HCT116 (cell line): Measurements from ENCODE around the gene PRMT2. TPM values are rescaled to one million over a fixed set of nuclear protein-coding genes. Genes with fewer than 3 reads are reported as not detected.
"Not testable (repeated sequence)": the region's sequence is repeated elsewhere in the genome, so short reads cannot be mapped to it uniquely, and the experiment has no call there.

ENCODE experiments used
- ATAC-seq: fragments of 200-7000 bp; cut with Tn5 transposase; 2 replicates; pipeline ENCODE4 v1.9.1; 2020; ENCODE audit warnings: mild to moderate bottlenecking, moderate library complexity
- BruUV-seq: library from RNA; stranded (reverse); fragments of 400-500 nt; replicated peaks from 2 replicates; lab custom pipeline; 2021; lab: Mats Ljungman, UMichigan
- CTCF ChIA-PET: fragments of 300-600 bp; sonication (Branson Sonifier 250); formaldehyde crosslinking; loops from one replicate; lab custom pipeline; 2021; ENCODE audit warnings: antibody characterized with exemption; lab: Charles Lee
- POLR2A ChIA-PET: fragments of 300-600, 350-600 bp; sonication (Branson Sonifier 250); formaldehyde crosslinking; loops from one replicate; lab custom pipeline; 2021; ENCODE audit warnings: antibody characterized with exemption; lab: Charles Lee
- RAD21 ChIA-PET, 2 experiments: fragments of 300-600 bp; sonication (Branson Sonifier 250); formaldehyde crosslinking; loops; one replicate each; lab custom pipeline; 2023; ENCODE audit warnings: low total read pairs in 2 of 2; ENCODE audit not compliant: uncharacterized antibody in 2 of 2, unreplicated experiment in 2 of 2, low non-redundant PET in 1 of 2; lab: Charles Lee
- DNase-seq: peaks from one replicate; pipeline ENCODE4 v3.0.0-alpha.2; 2010; ENCODE audit warnings: low read depth, low spot score
- H2AFZ ChIP-seq: fragments of 200-600 bp; shearing (Covaris generic), sonication (generic); 2 replicates; pipeline ENCODE4 v1.6.1; 2017; ENCODE audit warnings: low read depth, mixed run types, mixed read lengths, antibody characterized with exemption, low read length; ENCODE audit not compliant: poor library complexity, severe bottlenecking
- H3K27ac ChIP-seq: 2 replicates; pipeline ENCODE4 v1.5.1; 2012; ENCODE audit warnings: low read depth, low read length
- H3K27me3 ChIP-seq: fragments of 200-600 bp; sonication (generic); 2 replicates; pipeline ENCODE4 v1.6.1; 2016; ENCODE audit warnings: mixed run types, low read length, mixed read lengths; ENCODE audit not compliant: insufficient read depth
- H3K36me3 ChIP-seq, 2 experiments: fragments of 200-500 bp in 1 of 2; fragments of 200-600 bp in 1 of 2; sonication (Bioruptor generic) in 1 of 2; sonication (generic) in 1 of 2; 2 replicates each; pipeline versions ENCODE4 v1.5.1 to v1.6.1; 2014 to 2016; ENCODE audit warnings: low read length in 2 of 2, inconsistent platforms in 1 of 2, mixed read lengths in 1 of 2, mixed run types in 1 of 2; ENCODE audit not compliant: insufficient read depth in 2 of 2, control insufficient read depth in 1 of 2
- H3K4me1 ChIP-seq, 2 experiments: fragments of 200-600 bp in 1 of 2; sonication (generic) in 1 of 2; 2 replicates each; pipeline versions ENCODE4 v1.5.1 to v1.6.1; 2012 to 2017; ENCODE audit warnings: low read length in 2 of 2, inconsistent platforms in 1 of 2, mild to moderate bottlenecking in 1 of 2, mixed read lengths in 1 of 2, mixed run types in 1 of 2, moderate library complexity in 1 of 2; ENCODE audit not compliant: insufficient read depth in 2 of 2, control insufficient read depth in 1 of 2
- H3K4me2 ChIP-seq: fragments of 200-600 bp; sonication (generic); 2 replicates; pipeline ENCODE4 v1.6.1; 2017; ENCODE audit warnings: mixed run types, low read length, mixed read lengths
- H3K4me3 ChIP-seq, 2 experiments: fragments of 200-600 bp in 1 of 2; sonication (generic) in 1 of 2; replicated peaks in 1 of 2; 2 replicates each; pipeline ENCODE4 v1.5.1; 2011 to 2016; ENCODE audit warnings: low read length in 2 of 2, control low read depth in 1 of 2, low read depth in 1 of 2, mild to moderate bottlenecking in 1 of 2, mixed read lengths in 1 of 2, mixed run types in 1 of 2
- H3K79me2 ChIP-seq: fragments of 200-600 bp; sonication (generic); 2 replicates; pipeline ENCODE4 v1.6.1; 2017; ENCODE audit warnings: mild to moderate bottlenecking, mixed run types, low read length, moderate library complexity, mixed read lengths; ENCODE audit not compliant: insufficient read depth
- H3K9ac ChIP-seq: fragments of 200-600 bp; sonication (generic); 2 replicates; pipeline ENCODE4 v1.6.1; 2016; ENCODE audit warnings: low read length, mixed read lengths
- H3K9me2 ChIP-seq: fragments of 200-600 bp; sonication (generic), shearing (Covaris generic); 2 replicates; pipeline ENCODE4 v1.6.1; 2017; ENCODE audit warnings: mixed run types, mild to moderate bottlenecking, moderate library complexity; ENCODE audit not compliant: insufficient read depth
- H3K9me3 ChIP-seq, 2 experiments: fragments of 200-500 bp in 1 of 2; fragments of 200-600 bp in 1 of 2; sonication (Bioruptor generic) in 1 of 2; sonication (generic) in 1 of 2; 2 replicates each; pipeline ENCODE4 v1.6.1; 2014 to 2017; ENCODE audit warnings: low read length in 2 of 2, mixed read lengths in 2 of 2, inconsistent platforms in 1 of 2, low read depth in 1 of 2, mild to moderate bottlenecking in 1 of 2, mixed run types in 1 of 2, moderate library complexity in 1 of 2; ENCODE audit not compliant: control insufficient read depth in 1 of 2, insufficient read depth in 1 of 2
- H4K20me1 ChIP-seq: fragments of 200-600 bp; sonication (generic), shearing (Covaris generic); 2 replicates; pipeline ENCODE4 v1.6.1; 2017; ENCODE audit warnings: mixed run types, mild to moderate bottlenecking, moderate library complexity; ENCODE audit not compliant: insufficient read depth
- CBX3 ChIP-seq: IDR thresholded peaks from 2 replicates; pipeline ENCODE4 v1.6.1; 2012; ENCODE audit warnings: low read depth
- EGR1 ChIP-seq: IDR thresholded peaks from 2 replicates; pipeline ENCODE4 v1.6.1; 2012; ENCODE audit warnings: low read depth
- ELF1 ChIP-seq: IDR thresholded peaks from 2 replicates; pipeline ENCODE4 v1.6.1; 2012; ENCODE audit warnings: low read depth, borderline replicate concordance
- EZH2 ChIP-seq: fragments of 200-600 bp; sonication (generic); IDR thresholded peaks from 2 replicates; pipeline ENCODE4 v1.6.1; 2017; ENCODE audit warnings: antibody characterized with exemption, mixed run types
- EZH2phosphoT487 ChIP-seq: fragments of 200-600 bp; IDR thresholded peaks from 2 replicates; pipeline ENCODE4 v1.6.1; 2018; ENCODE audit warnings: antibody characterized with exemption, borderline replicate concordance
- MAX ChIP-seq: IDR thresholded peaks from 2 replicates; pipeline ENCODE4 v1.6.1; 2012
- REST ChIP-seq: IDR thresholded peaks from 2 replicates; pipeline ENCODE4 v1.6.1; 2012; ENCODE audit warnings: low read depth
- SRF ChIP-seq: IDR thresholded peaks from 2 replicates; pipeline ENCODE4 v1.6.1; 2012; ENCODE audit warnings: low read depth
- ZFX ChIP-seq: fragments of 450-650 bp; IDR thresholded peaks from 2 replicates; pipeline ENCODE4 v1.6.1; 2017
- intact Hi-C: fragments of 100-400 bp; cut with micrococcal nuclease; formaldehyde crosslinking; loops from 2 replicates; pipeline ENCODE4 v1.10.0; 2022
- total RNA-seq: library from RNA; stranded (reverse); gene quantifications from one replicate; pipeline ENCODE4 v1.2.1, GENCODE V29; 2021; ENCODE audit not compliant: unreplicated experiment
- TF ChIP-seq, protein P1 (sequence below): IDR thresholded peaks from 2 replicates; pipeline ENCODE4 v1.6.1; 2011; ENCODE audit warnings: mild to moderate bottlenecking, low read length, moderate library complexity; ENCODE audit not compliant: insufficient replicate concordance; ENCODE audit errors: extremely low read depth

PRMT2 gene
- total RNA-seq, 1 experiment from 2014 or later: 59.1 TPM

- no peak for TF ChIP-seq REST
Observed at GRCh38 chr21:46628868-46629267, 6.6 kb upstream of the PRMT2 start (continued).

- H3K9me2 ChIP-seq, H3K4me3 ChIP-seq, RAD21 ChIA-PET, ATAC-seq, H3K4me2 ChIP-seq, H3K36me3 ChIP-seq, H4K20me1 ChIP-seq, H2AFZ ChIP-seq, BruUV-seq, POLR2A ChIA-PET, DNase-seq, H3K27me3 ChIP-seq, H3K27ac ChIP-seq, H3K9me3 ChIP-seq, H3K79me2 ChIP-seq, intact Hi-C loops, H3K9ac ChIP-seq, CTCF ChIA-PET: not testable (repeated sequence)
- H3K4me1 ChIP-seq: peaks cover 7 to 15% of the 10 kb centered on the region in 2 experiments; a peak in 3 of 4 replicates
Observed at GRCh38 chr21:46630915-46631314, 4.6 kb upstream of the PRMT2 start.

DNA sequence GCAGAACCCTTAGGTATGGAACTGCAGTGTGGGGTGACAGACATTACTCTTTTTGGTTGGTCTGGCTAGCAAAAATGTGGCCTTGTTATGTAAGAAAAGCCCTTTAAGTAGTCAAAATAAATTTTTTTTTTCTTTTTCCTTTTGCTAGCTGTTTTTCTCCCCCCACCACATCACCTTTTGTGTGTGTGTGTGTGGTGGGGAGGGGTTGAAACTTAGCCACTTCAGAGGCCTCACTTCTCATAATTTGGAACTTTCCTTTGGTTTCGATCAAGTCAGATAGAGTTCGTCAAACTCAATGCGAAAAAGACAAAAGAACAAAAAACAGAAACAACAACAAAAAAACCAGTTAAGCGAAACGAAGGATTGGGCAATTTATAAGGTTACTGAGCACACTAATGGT lies 1.9 kb upstream of the PRMT2 start:
- Histone ChIP-seq H3K4me2 (no peak overlapping the region), H3K36me3 (no peaks in the 10 kb centered on the region)
- TF ChIP-seq, protein P1, sequence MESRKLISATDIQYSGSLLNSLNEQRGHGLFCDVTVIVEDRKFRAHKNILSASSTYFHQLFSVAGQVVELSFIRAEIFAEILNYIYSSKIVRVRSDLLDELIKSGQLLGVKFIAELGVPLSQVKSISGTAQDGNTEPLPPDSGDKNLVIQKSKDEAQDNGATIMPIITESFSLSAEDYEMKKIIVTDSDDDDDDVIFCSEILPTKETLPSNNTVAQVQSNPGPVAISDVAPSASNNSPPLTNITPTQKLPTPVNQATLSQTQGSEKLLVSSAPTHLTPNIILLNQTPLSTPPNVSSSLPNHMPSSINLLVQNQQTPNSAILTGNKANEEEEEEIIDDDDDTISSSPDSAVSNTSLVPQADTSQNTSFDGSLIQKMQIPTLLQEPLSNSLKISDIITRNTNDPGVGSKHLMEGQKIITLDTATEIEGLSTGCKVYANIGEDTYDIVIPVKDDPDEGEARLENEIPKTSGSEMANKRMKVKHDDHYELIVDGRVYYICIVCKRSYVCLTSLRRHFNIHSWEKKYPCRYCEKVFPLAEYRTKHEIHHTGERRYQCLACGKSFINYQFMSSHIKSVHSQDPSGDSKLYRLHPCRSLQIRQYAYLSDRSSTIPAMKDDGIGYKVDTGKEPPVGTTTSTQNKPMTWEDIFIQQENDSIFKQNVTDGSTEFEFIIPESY: no peak
- TF ChIP-seq EZH2 (no peak), ELF1 (no peak), CBX3 (no peak), EGR1 (no peak), SRF (no peak), ZFX (no peak), EZH2phosphoT487 (no peak), MAX (no peak)
- TF ChIP-seq, all 23 proteins: peak for 0
- H3K4me3 ChIP-seq: no peak overlapping the region
- no peaks in the 10 kb centered on the region for H3K27me3 ChIP-seq
- intact Hi-C loops: no loop called here
- ATAC-seq: no peak
- DNase-seq: no peak
- H4K20me1 ChIP-seq: no peaks in the 10 kb centered on the region
- no peaks in the 10 kb centered on the region for H3K9me3 ChIP-seq
- no peak overlapping the region for H3K27ac ChIP-seq
- H3K9ac ChIP-seq: no peak overlapping the region
- H3K9me2 ChIP-seq: no peaks in the 10 kb centered on the region
- CTCF ChIA-PET: no interaction called here
- POLR2A ChIA-PET: no interaction called here
- no TSS peak for BruUV-seq
- RAD21 ChIA-PET: no interaction called here
- peaks cover 24% of the 10 kb centered on the region for H3K79me2 ChIP-seq
- peaks cover 7 to 26% of the 10 kb centered on the region in 2 experiments; a peak in 3 of 4 replicates for H3K4me1 ChIP-seq
- H2AFZ ChIP-seq: no peak overlapping the region
